Keratinocyte (primary cell): ENCODE measurements around the gene SH2D3C. TPM values are rescaled to one million over a fixed set of nuclear protein-coding genes. Genes with fewer than 3 reads are reported as not detected.
A peak's percentile ranks its signal among the peaks of the same experiment; 100 is the strongest.

Experiments used
- DNase-seq: peaks from one replicate; pipeline ENCODE4 v3.0.0-alpha.2; 2011; ENCODE audit warnings: low read depth, missing footprints, low spot score
- FAIRE-seq: peaks from 2 replicates; lab custom pipeline; 2011; peaks lifted over from hg19 to GRCh38; lab: Jason Lieb, UNC
- H2AFZ ChIP-seq: 2 replicates; pipeline ENCODE4 v1.6.0; 2012; ENCODE audit warnings: low read length, control low read depth, inconsistent platforms; ENCODE audit not compliant: control insufficient read depth
- H3K27ac ChIP-seq: 2 replicates; pipeline ENCODE4 v1.5.1; 2011; ENCODE audit warnings: low read length; ENCODE audit not compliant: control insufficient read depth, insufficient read depth
- H3K27me3 ChIP-seq: 3 replicates; pipeline ENCODE4 v1.6.0; 2011; ENCODE audit warnings: low read length; ENCODE audit not compliant: control insufficient read depth, insufficient read depth; ENCODE audit errors: extremely low read depth
- H3K36me3 ChIP-seq, 2 experiments: 2 replicates in 1 of 2; 3 replicates in 1 of 2; pipeline ENCODE4 v1.5.1; 2011; ENCODE audit warnings: low read length in 2 of 2, mild to moderate bottlenecking in 1 of 2; ENCODE audit not compliant: control insufficient read depth in 2 of 2, insufficient read depth in 2 of 2; ENCODE audit errors: extremely low read depth in 1 of 2
- H3K4me1 ChIP-seq: 3 replicates; pipeline ENCODE4 v1.5.1; 2011; ENCODE audit warnings: low read length; ENCODE audit not compliant: control insufficient read depth, insufficient read depth; ENCODE audit errors: extremely low read depth
- H3K4me2 ChIP-seq: 3 replicates; pipeline ENCODE4 v1.6.0; 2011; ENCODE audit warnings: low read depth, low read length; ENCODE audit not compliant: control insufficient read depth, insufficient read depth; ENCODE audit errors: extremely low read depth
- H3K4me3 ChIP-seq, 3 experiments: fragments of 200-600 bp in 1 of 3; sonication (generic) in 1 of 3; 2 replicates in 2 of 3; 3 replicates in 1 of 3; pipeline ENCODE4 v1.5.1; 2011 to 2016; ENCODE audit warnings: low read length in 3 of 3, mild to moderate bottlenecking in 3 of 3, control low read depth in 2 of 3, inconsistent platforms in 1 of 3, low read depth in 1 of 3, mixed read lengths in 1 of 3, mixed run types in 1 of 3, moderate library complexity in 1 of 3; ENCODE audit not compliant: control insufficient read depth in 2 of 3, insufficient read depth in 2 of 3; ENCODE audit errors: extremely low read depth in 1 of 3
- H3K79me2 ChIP-seq: 2 replicates; pipeline ENCODE4 v1.6.0; 2012; ENCODE audit warnings: low read length; ENCODE audit not compliant: control insufficient read depth, insufficient read depth
- H3K9ac ChIP-seq: 3 replicates; pipeline ENCODE4 v1.6.0; 2011; ENCODE audit warnings: low read length; ENCODE audit not compliant: control insufficient read depth, insufficient read depth; ENCODE audit errors: extremely low read depth
- H3K9me1 ChIP-seq: 3 replicates; pipeline ENCODE4 v1.6.0; 2011; ENCODE audit warnings: low read length; ENCODE audit not compliant: control insufficient read depth, insufficient read depth; ENCODE audit errors: extremely low read depth
- H3K9me3 ChIP-seq: 2 replicates; pipeline ENCODE4 v1.5.1; 2012; ENCODE audit warnings: low read depth, low read length; ENCODE audit not compliant: control insufficient read depth
- H4K20me1 ChIP-seq: 3 replicates; pipeline ENCODE4 v1.6.0; 2011; ENCODE audit warnings: low read length; ENCODE audit not compliant: control insufficient read depth, insufficient read depth; ENCODE audit errors: extremely low read depth
- EZH2 ChIP-seq: IDR thresholded peaks from one replicate; pipeline ENCODE4 v1.6.1; 2012; ENCODE audit warnings: inconsistent platforms, mild to moderate bottlenecking, low read length, moderate library complexity
- dilution Hi-C: fragments of 300-500 bp; cut with MboI; formaldehyde crosslinking; loops from one replicate; pipeline ENCODE4 v1.7.0; 2020; ENCODE audit warnings: low sequenced_read_pairs; ENCODE audit not compliant: extremely low pct_ligation_motif_present
- polyA plus RNA-seq, 5 experiments: library from polyadenylated mRNA; depleted of rRNA in 3 of 5; stranded (reverse) in 3 of 5; stranded (forward) in 1 of 5; unstranded in 1 of 5; fragments of >200 nt; gene quantifications; 1 replicate in 1 of 5; 2 replicates in 3 of 5; 3 replicates in 1 of 5; pipeline versions ENCODE4 v1.2.1 to v1.2.3, GENCODE V29; 2011 to 2012; ENCODE audit warnings: missing spikeins in 2 of 5, low read depth in 1 of 5, low replicate concordance in 1 of 5
- TF ChIP-seq, protein P1 (sequence below), 3 experiments: IDR thresholded peaks in 1 of 3; conservative IDR thresholded peaks in 1 of 3; optimal IDR thresholded peaks in 1 of 3; 2 replicates in 2 of 3; 3 replicates in 1 of 3; pipeline versions ENCODE3 to v1.5.1; 2011; ENCODE audit warnings: low read length in 3 of 3, mild to moderate bottlenecking in 3 of 3, moderate library complexity in 2 of 3, control low read depth in 1 of 3, inconsistent platforms in 1 of 3; ENCODE audit not compliant: insufficient read depth in 2 of 3; ENCODE audit errors: extremely low read depth in 1 of 3

The SH2D3C gene
- polyA plus RNA-seq, 1 donor (not counting 4 experiments of a cell fraction or from before 2014, with no cell fraction given): 0.12 TPM

DNA sequence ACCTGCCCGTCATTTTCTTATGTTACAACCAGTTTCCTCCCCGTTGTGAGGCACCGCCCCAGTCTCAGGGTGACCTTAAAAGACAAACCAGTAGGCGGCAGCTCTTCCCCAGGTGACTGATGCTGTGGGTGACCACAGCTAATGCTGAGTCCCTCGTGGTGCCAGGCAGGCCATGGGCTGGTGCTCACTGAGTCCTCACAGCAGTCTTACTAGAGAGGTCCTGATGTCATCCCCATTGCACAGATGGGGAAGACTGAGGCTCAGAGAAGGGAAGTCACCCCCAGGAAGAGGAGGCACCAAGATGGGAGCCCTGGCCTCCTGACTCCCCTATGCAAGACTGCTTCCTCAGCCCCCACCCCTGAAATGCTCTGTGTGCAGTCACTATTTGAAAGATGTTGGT lies 70.7 kb downstream of the SH2D3C start:
- Histone ChIP-seq H3K9me3 (no peaks in the 10 kb centered on the region), H3K27ac (no peak overlapping the region), H2AFZ (no peak overlapping the region), H3K4me1 (no peaks in the 10 kb centered on the region), H4K20me1 (no peaks in the 10 kb centered on the region), H3K9ac (no peak overlapping the region), H3K36me3 (peaks cover 0 to 3% of the 10 kb centered on the region in 2 experiments), H3K79me2 (no peaks in the 10 kb centered on the region), H3K4me3 (no peak overlapping the region), H3K4me2 (no peak overlapping the region), H3K9me1 (no peaks in the 10 kb centered on the region), H3K27me3 (no peaks in the 10 kb centered on the region)
- dilution Hi-C loops: no loop called here
- no peak for TF ChIP-seq EZH2
- TF ChIP-seq, protein P1, sequence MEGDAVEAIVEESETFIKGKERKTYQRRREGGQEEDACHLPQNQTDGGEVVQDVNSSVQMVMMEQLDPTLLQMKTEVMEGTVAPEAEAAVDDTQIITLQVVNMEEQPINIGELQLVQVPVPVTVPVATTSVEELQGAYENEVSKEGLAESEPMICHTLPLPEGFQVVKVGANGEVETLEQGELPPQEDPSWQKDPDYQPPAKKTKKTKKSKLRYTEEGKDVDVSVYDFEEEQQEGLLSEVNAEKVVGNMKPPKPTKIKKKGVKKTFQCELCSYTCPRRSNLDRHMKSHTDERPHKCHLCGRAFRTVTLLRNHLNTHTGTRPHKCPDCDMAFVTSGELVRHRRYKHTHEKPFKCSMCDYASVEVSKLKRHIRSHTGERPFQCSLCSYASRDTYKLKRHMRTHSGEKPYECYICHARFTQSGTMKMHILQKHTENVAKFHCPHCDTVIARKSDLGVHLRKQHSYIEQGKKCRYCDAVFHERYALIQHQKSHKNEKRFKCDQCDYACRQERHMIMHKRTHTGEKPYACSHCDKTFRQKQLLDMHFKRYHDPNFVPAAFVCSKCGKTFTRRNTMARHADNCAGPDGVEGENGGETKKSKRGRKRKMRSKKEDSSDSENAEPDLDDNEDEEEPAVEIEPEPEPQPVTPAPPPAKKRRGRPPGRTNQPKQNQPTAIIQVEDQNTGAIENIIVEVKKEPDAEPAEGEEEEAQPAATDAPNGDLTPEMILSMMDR (optimal IDR thresholded peaks at IDR 0.05 in 1 of 3, IDR thresholded peaks at IDR 0.05 in 1 of 3, conservative IDR thresholded peaks at IDR 0.05 in 1 of 3; ENCODE audit: extremely low read depth in 1 of 3, insufficient read depth in 2 of 3, low read length in 3 of 3): peak in 2 of 3 experiments; percentile 9 to 27
- FAIRE-seq (no peak), DNase-seq (no peak)

DNA sequence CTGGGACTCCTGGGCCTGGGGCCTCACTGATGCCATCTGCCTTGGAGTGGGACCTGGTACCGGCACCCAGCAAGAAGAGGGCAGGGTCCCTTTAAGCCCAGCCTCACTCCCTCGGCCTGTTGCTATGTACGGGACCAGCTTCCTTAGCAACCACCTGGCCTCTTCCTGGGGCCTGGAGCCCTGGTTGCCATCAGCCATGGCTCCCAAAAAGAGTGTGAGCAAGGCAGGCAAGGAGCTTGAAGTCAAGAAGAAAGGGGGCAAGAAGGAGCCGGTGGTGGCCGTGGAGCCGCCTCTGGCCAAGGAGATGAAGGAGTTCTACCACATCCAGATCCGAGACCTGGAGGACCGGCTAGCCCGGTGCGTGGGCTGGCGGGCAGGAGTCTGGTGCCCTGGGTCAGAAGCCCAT lies 71.6 kb downstream of the SH2D3C start, which contains the start of gene CFAP157:
Gene CFAP157 (plus strand): TSS at position 153 of the 406 bp plus-strand sequence. CDS start 44 bp downstream, at position 197.
- Histone ChIP-seq H3K9me1 (no peaks in the 10 kb centered on the region), H3K4me3 (no peak within 1 kb of the TSS), H3K79me2 (no peaks in the 10 kb centered on the region), H3K4me2 (no peak within 1 kb of the TSS), H3K36me3 (no peaks in the 10 kb centered on the region), H3K9ac (no peak within 1 kb of the TSS), H2AFZ (no peak within 1 kb of the TSS), H3K27ac (no peak within 1 kb of the TSS), H3K9me3 (no peaks in the 10 kb centered on the region), H3K27me3 (no peaks in the 10 kb centered on the region), H3K4me1 (no peaks in the 10 kb centered on the region), H4K20me1 (no peaks in the 10 kb centered on the region)
- no peak for TF ChIP-seq EZH2
- TF ChIP-seq, protein P1 (optimal IDR thresholded peaks at IDR 0.05 in 1 of 3, IDR thresholded peaks at IDR 0.05 in 1 of 3, conservative IDR thresholded peaks at IDR 0.05 in 1 of 3; ENCODE audit: extremely low read depth in 1 of 3, insufficient read depth in 2 of 3, low read length in 3 of 3): no peak
- dilution Hi-C loops: no loop called here
- DNase-seq (no peak), FAIRE-seq (no peak)
